Mesenchymal stem cell (in vitro differentiated cells and primary cell): ENCODE measurements around the gene SLC15A5.

Experiments
- DNase-seq: peaks from one replicate; pipeline ENCODE4 v3.0.0-alpha.2; 2013
- H2AFZ ChIP-seq: one replicate; pipeline ENCODE4 v1.6.1; 2013; ENCODE audit warnings: low read depth, mild to moderate bottlenecking, control low read depth, inconsistent platforms, low read length, moderate library complexity
- H2AK5ac ChIP-seq: 2 replicates; pipeline ENCODE4 v1.6.1; 2013; ENCODE audit warnings: low read length, moderate library complexity, mild to moderate bottlenecking, inconsistent platforms; ENCODE audit not compliant: severe bottlenecking
- H2BK120ac ChIP-seq: one replicate; pipeline ENCODE4 v1.6.1; 2013; ENCODE audit warnings: low read depth, mild to moderate bottlenecking, inconsistent platforms, low read length, moderate library complexity
- H2BK12ac ChIP-seq, 2 experiments: one replicate each; pipeline ENCODE4 v1.6.1; 2013; ENCODE audit warnings: inconsistent platforms in 2 of 2, low read length in 2 of 2, mild to moderate bottlenecking in 2 of 2, moderate library complexity in 2 of 2, control low read depth in 1 of 2
- H2BK15ac ChIP-seq: one replicate; pipeline ENCODE4 v1.6.1; 2013; ENCODE audit warnings: mild to moderate bottlenecking, low read depth, inconsistent platforms; ENCODE audit not compliant: poor library complexity, severe bottlenecking
- H2BK5ac ChIP-seq: 2 replicates; pipeline ENCODE4 v1.6.1; 2013; ENCODE audit warnings: low read depth, mild to moderate bottlenecking, low read length, control low read depth, inconsistent platforms; ENCODE audit not compliant: poor library complexity, severe bottlenecking
- H3K14ac ChIP-seq, 2 experiments: one replicate each; pipeline ENCODE4 v1.6.1; 2013; ENCODE audit warnings: inconsistent platforms in 2 of 2, low read length in 2 of 2, control low read depth in 1 of 2, mild to moderate bottlenecking in 1 of 2, moderate library complexity in 1 of 2
- H3K18ac ChIP-seq, 2 experiments: one replicate each; pipeline ENCODE4 v1.6.1; 2013; ENCODE audit warnings: inconsistent platforms in 2 of 2, low read length in 2 of 2, control low read depth in 1 of 2, low read depth in 1 of 2, mild to moderate bottlenecking in 1 of 2
- H3K23ac ChIP-seq, 2 experiments: one replicate each; pipeline ENCODE4 v1.6.1; 2013; ENCODE audit warnings: inconsistent platforms in 2 of 2, low read length in 2 of 2, mild to moderate bottlenecking in 2 of 2, moderate library complexity in 2 of 2, control low read depth in 1 of 2
- H3K27ac ChIP-seq: 2 replicates; pipeline ENCODE4 v1.5.1; 2013; ENCODE audit warnings: mild to moderate bottlenecking, moderate library complexity, low read length, control low read depth, inconsistent platforms; ENCODE audit not compliant: poor library complexity, severe bottlenecking
- H3K27me3 ChIP-seq, 2 experiments: 2 replicates each; pipeline versions ENCODE4 v1.6.1 to v1.7.0; 2013; ENCODE audit warnings: low read length in 2 of 2, mild to moderate bottlenecking in 2 of 2, moderate library complexity in 2 of 2, control low read depth in 1 of 2, inconsistent platforms in 1 of 2; ENCODE audit not compliant: control insufficient read depth in 1 of 2, insufficient read depth in 1 of 2
- H3K36me3 ChIP-seq, 2 experiments: 2 replicates each; pipeline versions ENCODE4 v1.6.1 to v1.7.0; 2013; ENCODE audit warnings: low read length in 2 of 2, control low read depth in 1 of 2, inconsistent platforms in 1 of 2, low read depth in 1 of 2, mild to moderate bottlenecking in 1 of 2; ENCODE audit not compliant: insufficient read depth in 2 of 2, control insufficient read depth in 1 of 2
- H3K4ac ChIP-seq, 2 experiments: one replicate each; pipeline ENCODE4 v1.6.1; 2013; ENCODE audit warnings: inconsistent platforms in 2 of 2, low read length in 2 of 2, mild to moderate bottlenecking in 2 of 2, moderate library complexity in 2 of 2, control low read depth in 1 of 2, low read depth in 1 of 2
- H3K4me1 ChIP-seq: 2 replicates; pipeline ENCODE4 v1.6.1; 2013; ENCODE audit warnings: low read depth, low read length, control low read depth; ENCODE audit not compliant: control insufficient read depth, insufficient read depth
- H3K4me2 ChIP-seq: 2 replicates; pipeline ENCODE4 v1.6.1; 2013; ENCODE audit warnings: low read length, mild to moderate bottlenecking, inconsistent platforms; ENCODE audit not compliant: poor library complexity, severe bottlenecking
- H3K4me3 ChIP-seq, 2 experiments: 2 replicates each; pipeline versions ENCODE4 v1.5.1 to v1.7.0; 2013; ENCODE audit warnings: low read length in 2 of 2, mild to moderate bottlenecking in 2 of 2, control low read depth in 1 of 2, low read depth in 1 of 2; ENCODE audit not compliant: insufficient read depth in 1 of 2
- H3K79me1 ChIP-seq: replicated peaks from 2 replicates; pipeline ENCODE4 v1.6.1; 2013; ENCODE audit warnings: mild to moderate bottlenecking, control low read depth, low read length, inconsistent platforms; ENCODE audit not compliant: poor library complexity, severe bottlenecking
- H3K9ac ChIP-seq: 2 replicates; pipeline ENCODE4 v1.7.0; 2013; ENCODE audit warnings: mild to moderate bottlenecking, low read length, moderate library complexity
- H3K9me3 ChIP-seq: 2 replicates; pipeline ENCODE4 v1.7.0; 2013; ENCODE audit warnings: mild to moderate bottlenecking, low read length; ENCODE audit not compliant: control insufficient read depth
- H4K8ac ChIP-seq: one replicate; pipeline ENCODE4 v1.6.1; 2013; ENCODE audit warnings: inconsistent platforms, mild to moderate bottlenecking, low read length, moderate library complexity
- H4K91ac ChIP-seq: one replicate; pipeline ENCODE4 v1.6.1; 2013; ENCODE audit warnings: mild to moderate bottlenecking, low read length, inconsistent platforms
- WGBS: methylation state at CpG from one replicate; pipeline ENCODE4 v1.1.7; 2013; ENCODE audit warnings: mixed read lengths; 5-methylcytosine and 5-hydroxymethylcytosine counted together

SLC15A5 gene

GRCh38 chr12:16155938-16156337 is 121.5 kb downstream of the SLC15A5 start:
- Histone ChIP-seq H2BK12ac (no peak overlapping the region), H3K79me1 (no peaks in the 10 kb centered on the region), H3K4ac (no peak overlapping the region), H4K91ac (no peak overlapping the region), H3K23ac (no peak overlapping the region), H3K4me2 (no peak overlapping the region), H2BK120ac (no peak overlapping the region), H2AK5ac (no peak overlapping the region), H3K9me3 (no peaks in the 10 kb centered on the region), H3K18ac (no peak overlapping the region), H3K27ac (no peak overlapping the region), H4K8ac (no peak overlapping the region), H2BK15ac (no peak overlapping the region), H2AFZ (no peak overlapping the region), H2BK5ac (no peak overlapping the region), H3K9ac (no peak overlapping the region), H3K36me3 (no peaks in the 10 kb centered on the region), H3K4me3 (no peak overlapping the region), H3K14ac (no peak overlapping the region), H3K4me1 (no peaks in the 10 kb centered on the region), H3K27me3 (no peaks in the 10 kb centered on the region)
- no peak for DNase-seq
- 81% methylated on average over 1 of the region's 1 CpG for WGBS

- no peak for DNase-seq
- H2AFZ ChIP-seq: no peak overlapping the region
- H2BK15ac ChIP-seq: no peak overlapping the region
- H4K91ac ChIP-seq: no peak overlapping the region
- H3K14ac ChIP-seq: no peak overlapping the region
- H3K9ac ChIP-seq: no peak overlapping the region
- H2BK12ac ChIP-seq: no peak overlapping the region
- no peaks in the 10 kb centered on the region for H3K27me3 ChIP-seq
- no peaks in the 10 kb centered on the region for H3K4me1 ChIP-seq
- no peak overlapping the region for H3K4me3 ChIP-seq
- no peak overlapping the region for H3K4me2 ChIP-seq
- H3K36me3 ChIP-seq: no peaks in the 10 kb centered on the region
- H3K23ac ChIP-seq: no peak overlapping the region
- no peaks in the 10 kb centered on the region for H3K9me3 ChIP-seq
- H4K8ac ChIP-seq: no peak overlapping the region
- H2AK5ac ChIP-seq: no peak overlapping the region
- no peaks in the 10 kb centered on the region for H3K79me1 ChIP-seq
- H3K18ac ChIP-seq: no peak overlapping the region
- no peak overlapping the region for H3K4ac ChIP-seq
- no peak overlapping the region for H3K27ac ChIP-seq
- no peak overlapping the region for H2BK120ac ChIP-seq
- no peak overlapping the region for H2BK5ac ChIP-seq
Observed at GRCh38 chr12:16154990-16155389, 122.5 kb downstream of the SLC15A5 start.

GRCh38 chr12:16152885-16153673 is 124.4 kb downstream of the SLC15A5 start:
- no peak for DNase-seq
- H3K14ac ChIP-seq: no peak overlapping the region
- no peaks in the 10 kb centered on the region for H3K36me3 ChIP-seq
- H2BK12ac ChIP-seq: no peak overlapping the region
- 82% methylated on average over 4 of the region's 6 CpGs for WGBS
- H2BK120ac ChIP-seq: no peak overlapping the region
- no peaks in the 10 kb centered on the region for H3K4me1 ChIP-seq
- no peak overlapping the region for H3K4me3 ChIP-seq
- H3K4me2 ChIP-seq: no peak overlapping the region
- H3K27ac ChIP-seq: no peak overlapping the region
- H2BK15ac ChIP-seq: no peak overlapping the region
- peaks cover 0 to 3% of the 10 kb centered on the region in 2 experiments for H3K27me3 ChIP-seq
- no peak overlapping the region for H4K91ac ChIP-seq
- H2AK5ac ChIP-seq: no peak overlapping the region
- no peak overlapping the region for H2AFZ ChIP-seq
- H3K9ac ChIP-seq: no peak overlapping the region
- H3K79me1 ChIP-seq: no peaks in the 10 kb centered on the region
- H3K18ac ChIP-seq: no peak overlapping the region
- no peak overlapping the region for H4K8ac ChIP-seq
- H2BK5ac ChIP-seq: no peak overlapping the region
- H3K23ac ChIP-seq: no peak overlapping the region
- H3K9me3 ChIP-seq: peaks cover 5% of the 10 kb centered on the region
- no peak overlapping the region for H3K4ac ChIP-seq

- Histone ChIP-seq H4K8ac (no peak overlapping the region), H3K27me3 (peaks cover 0 to 3% of the 10 kb centered on the region in 2 experiments), H3K4ac (no peak overlapping the region), H3K18ac (no peak overlapping the region), H3K4me3 (no peak overlapping the region), H3K9me3 (peaks cover 12% of the 10 kb centered on the region), H4K91ac (no peak overlapping the region), H3K79me1 (no peaks in the 10 kb centered on the region), H3K23ac (no peak overlapping the region), H3K27ac (no peak overlapping the region), H2BK5ac (no peak overlapping the region), H2BK120ac (no peak overlapping the region), H3K9ac (no peak overlapping the region), H2BK15ac (no peak overlapping the region), H3K36me3 (no peaks in the 10 kb centered on the region), H3K4me2 (no peak overlapping the region), H3K4me1 (no peaks in the 10 kb centered on the region), H3K14ac (no peak overlapping the region), H2AK5ac (no peak overlapping the region), H2AFZ (no peak overlapping the region), H2BK12ac (no peak overlapping the region)
- DNase-seq: no peak
- 23% methylated on average over 2 of the region's 2 CpGs for WGBS
Observed at GRCh38 chr12:16150276-16150675, 127.2 kb downstream of the SLC15A5 start.
